GM20000 (cell line): ENCODE results near the gene GJA4.

ENCODE experiments used
- DNase-seq: peaks from one replicate; pipeline ENCODE4 v3.0.0; 2012; ENCODE audit warnings: low spot score
- TF ChIP-seq, protein P1 (sequence below): IDR thresholded peaks from 2 replicates; pipeline ENCODE4 v1.5.1; 2012; ENCODE audit warnings: mild to moderate bottlenecking, control low read depth; ENCODE audit errors: extremely low read depth, missing control alignments

GJA4 gene

DNA sequence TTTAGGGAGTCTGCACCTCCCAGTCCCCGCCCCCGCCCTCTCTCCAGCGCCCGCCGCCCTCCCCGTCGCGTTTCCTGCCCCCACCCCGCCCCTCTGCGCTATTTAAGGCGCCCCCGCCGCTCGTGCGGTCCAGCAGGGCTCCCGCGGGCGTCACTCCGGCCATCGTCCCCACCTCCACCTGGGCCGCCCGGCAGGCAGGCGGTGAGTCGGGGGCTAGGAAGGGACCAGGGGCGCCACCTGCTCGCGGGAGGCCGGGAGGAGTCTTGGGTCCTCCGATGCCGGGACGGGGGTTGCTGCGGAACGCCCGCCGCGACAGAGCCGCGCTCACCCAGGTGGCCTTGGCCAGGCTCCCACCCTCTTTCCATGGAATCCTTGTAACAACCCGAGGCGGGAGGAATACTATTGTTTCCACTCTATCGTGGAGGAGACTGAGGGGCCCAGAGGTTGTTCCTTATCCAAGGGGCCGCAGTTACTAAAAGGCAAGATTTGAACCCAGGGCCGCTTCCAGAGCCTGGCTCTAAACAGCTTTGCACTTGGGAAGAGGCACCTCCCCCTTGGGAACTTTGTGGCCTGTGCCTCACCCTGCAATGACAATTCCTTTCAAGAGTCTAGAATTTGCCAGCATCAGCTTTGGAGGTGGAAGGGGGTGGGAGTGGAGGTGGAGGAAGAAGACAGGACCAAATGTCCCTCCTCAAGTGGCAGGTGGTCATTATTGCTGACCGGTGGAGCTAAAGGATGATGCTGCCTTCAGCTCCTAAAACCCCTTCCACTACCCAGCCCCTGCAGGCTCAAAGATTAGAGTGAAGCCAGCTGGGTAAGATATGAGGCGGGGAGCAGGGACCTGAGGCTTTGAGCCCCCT is at the start of gene GJA4:
GJA4 (plus strand) TSS at position 132 of the 860 bp plus-strand sequence. CDS start 1,215 bp downstream, outside the sequence.
- no peak for DNase-seq
- TF ChIP-seq, protein P1, sequence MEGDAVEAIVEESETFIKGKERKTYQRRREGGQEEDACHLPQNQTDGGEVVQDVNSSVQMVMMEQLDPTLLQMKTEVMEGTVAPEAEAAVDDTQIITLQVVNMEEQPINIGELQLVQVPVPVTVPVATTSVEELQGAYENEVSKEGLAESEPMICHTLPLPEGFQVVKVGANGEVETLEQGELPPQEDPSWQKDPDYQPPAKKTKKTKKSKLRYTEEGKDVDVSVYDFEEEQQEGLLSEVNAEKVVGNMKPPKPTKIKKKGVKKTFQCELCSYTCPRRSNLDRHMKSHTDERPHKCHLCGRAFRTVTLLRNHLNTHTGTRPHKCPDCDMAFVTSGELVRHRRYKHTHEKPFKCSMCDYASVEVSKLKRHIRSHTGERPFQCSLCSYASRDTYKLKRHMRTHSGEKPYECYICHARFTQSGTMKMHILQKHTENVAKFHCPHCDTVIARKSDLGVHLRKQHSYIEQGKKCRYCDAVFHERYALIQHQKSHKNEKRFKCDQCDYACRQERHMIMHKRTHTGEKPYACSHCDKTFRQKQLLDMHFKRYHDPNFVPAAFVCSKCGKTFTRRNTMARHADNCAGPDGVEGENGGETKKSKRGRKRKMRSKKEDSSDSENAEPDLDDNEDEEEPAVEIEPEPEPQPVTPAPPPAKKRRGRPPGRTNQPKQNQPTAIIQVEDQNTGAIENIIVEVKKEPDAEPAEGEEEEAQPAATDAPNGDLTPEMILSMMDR = no peak

DNA sequence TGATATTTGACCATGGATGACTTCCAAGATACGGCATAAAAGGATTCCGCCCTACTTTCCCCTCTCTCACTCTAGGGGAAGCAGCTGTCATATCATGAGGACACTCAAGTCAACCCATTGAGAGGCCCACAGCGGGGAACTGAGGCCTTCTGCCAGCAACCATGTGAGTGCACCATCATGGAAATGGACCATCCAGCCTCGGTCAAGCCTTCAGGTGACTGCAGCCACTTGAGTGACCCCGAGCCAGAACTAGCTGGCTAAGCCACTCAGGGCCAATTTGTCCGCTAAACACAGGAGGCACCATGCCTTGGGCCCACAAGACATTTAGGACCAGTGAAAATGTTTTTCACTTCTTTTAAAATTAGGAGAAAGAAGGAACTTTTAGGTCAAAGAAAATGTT is 49.0 kb upstream of the GJA4 start:
- no peak for DNase-seq
- TF ChIP-seq, protein P1 = no peak

DNA sequence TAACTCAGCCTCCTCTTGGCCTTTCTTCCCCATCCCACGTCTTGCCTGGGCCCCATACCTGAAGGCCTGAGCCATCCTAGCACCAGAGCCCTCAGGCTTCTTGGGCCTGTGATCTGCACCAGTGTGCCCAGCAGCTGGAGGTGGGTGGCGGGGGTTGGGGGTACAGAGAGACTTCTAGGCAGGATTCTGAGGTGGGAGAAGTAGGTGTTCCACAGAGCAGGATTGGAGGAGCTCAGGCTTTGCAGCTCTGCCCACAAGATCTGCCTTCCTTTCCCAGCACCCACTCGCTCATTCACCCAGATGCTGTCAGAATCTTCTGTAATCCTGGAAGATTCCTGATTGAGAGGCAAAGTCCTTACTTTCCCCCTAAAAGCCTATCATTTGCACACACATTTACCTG is 47.9 kb upstream of the GJA4 start:
- TF ChIP-seq, protein P1 = no peak
- DNase-seq = no peak

DNA sequence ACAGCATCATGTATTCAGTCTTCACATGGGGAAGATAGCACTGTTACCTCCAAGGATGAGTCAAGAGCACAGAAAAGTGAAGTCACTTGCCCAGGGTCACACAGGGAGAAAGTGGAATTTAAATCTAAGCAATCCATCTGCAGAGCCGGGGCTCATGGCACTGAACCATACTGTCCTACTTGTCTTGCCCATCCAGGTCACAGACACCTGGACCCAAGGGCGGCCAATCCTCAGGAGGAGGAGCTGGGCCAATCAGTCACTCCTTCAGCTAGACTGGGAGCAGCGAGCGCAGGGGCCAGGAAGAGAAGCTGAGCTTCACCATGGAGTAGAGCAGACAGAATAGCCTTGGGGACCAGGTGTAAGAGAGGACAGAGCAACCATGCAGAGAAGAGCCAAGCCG is 47.1 kb upstream of the GJA4 start:
- DNase-seq = no peak
- TF ChIP-seq, protein P1 = no peak

DNA sequence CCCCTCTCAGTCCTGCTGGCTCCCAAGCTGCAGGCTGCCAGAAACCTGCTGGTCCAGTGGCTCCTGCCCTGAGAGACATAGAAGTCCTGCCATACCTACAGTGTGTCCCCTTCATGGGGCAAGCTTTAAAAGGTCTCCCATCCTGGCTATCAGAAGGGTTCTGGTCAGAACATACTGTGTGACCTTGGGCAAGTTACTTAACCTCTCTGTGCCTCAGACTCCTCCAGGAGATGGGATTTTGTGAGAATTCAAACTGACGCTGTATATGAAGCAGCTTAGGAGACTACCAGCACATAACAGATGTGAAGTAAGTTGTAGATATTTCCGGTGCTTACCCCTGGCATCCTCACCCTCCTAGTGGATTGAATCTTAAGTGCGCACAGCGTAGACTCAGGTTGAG is 46.7 kb upstream of the GJA4 start:
- TF ChIP-seq, protein P1 = no peak
- no peak for DNase-seq

DNA sequence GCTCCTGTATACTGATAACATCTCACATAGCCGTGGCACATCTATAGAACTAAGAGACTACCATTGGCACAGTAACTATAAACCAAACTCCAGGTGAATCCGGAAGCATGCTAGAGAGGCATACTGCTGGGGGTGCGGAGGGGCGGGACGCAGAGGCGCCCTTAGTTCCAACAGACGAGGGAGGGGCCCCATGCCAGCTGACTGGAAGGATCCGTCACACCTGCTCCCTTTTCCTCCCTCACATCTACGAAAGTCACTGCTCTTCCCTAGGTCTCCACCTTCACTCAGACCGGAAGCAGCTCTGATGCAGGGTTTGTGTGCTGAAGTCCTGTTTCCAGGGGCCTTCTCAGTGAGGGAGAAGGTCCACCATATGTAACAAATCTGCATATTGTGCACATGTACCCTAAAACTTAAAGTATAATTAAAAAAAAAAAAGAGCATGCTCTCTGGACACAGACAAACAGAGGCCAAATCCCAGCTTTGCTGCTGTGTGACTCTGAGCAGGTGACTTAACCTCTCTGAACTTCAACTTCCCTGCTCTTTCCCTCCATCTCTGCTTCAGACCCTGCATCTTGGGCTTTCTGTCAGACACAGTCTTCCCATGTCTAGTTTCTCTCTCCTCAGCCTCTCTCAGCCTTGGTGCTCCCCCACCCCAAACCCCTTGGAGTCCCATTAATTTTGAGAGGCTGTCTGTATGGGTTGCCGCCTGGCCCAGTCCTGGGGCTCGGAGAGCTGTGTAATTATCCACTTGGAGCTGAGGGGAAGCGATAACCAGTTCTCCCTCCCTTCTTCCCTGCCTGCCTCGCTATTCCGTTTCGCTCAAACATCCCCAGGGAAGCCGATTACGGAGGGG is 45.8 kb upstream of the GJA4 start:
- no peak for DNase-seq
- TF ChIP-seq, protein P1 = no peak

DNA sequence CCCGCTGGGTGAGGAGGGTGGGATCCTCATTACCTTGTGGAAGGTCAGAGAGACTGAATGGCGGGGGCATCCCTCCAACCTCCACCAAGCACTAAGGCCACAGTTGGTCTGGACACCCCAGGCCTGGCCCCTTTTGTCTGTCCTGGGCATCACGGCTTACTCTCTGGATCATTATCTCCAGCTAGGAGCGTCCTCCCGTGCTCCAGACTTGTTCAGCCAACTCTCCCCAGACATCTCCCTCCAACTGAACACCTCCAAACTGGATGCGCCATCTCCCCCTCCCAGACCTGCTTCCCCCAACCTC is 45.2 kb upstream of the GJA4 start:
- no peak for DNase-seq
- TF ChIP-seq, protein P1 = no peak
